Uterus (tissue), 4 donors: ENCODE measurements around the gene BCL11B. TPM values are rescaled to one million over a fixed set of nuclear protein-coding genes. Genes with fewer than 3 reads are reported as not detected.

Experiments
- DNase-seq, 2 donors: peaks; one replicate each; pipeline ENCODE4 v3.0.0-alpha.2; 2019 to 2020
- H3K27ac ChIP-seq, 2 donors: fragments of 200-600 bp; sonication (generic); 1 replicate in 1 of 2; 2 replicates in 1 of 2; pipeline ENCODE4 v1.5.1; 2016 to 2018
- H3K27me3 ChIP-seq, 2 donors: fragments of 200-600 bp; sonication (generic); one replicate each; pipeline ENCODE4 v1.5.1; 2018 to 2019; ENCODE audit warnings: control low read depth in 1 of 2
- H3K36me3 ChIP-seq, 2 donors: fragments of 200-600 bp; sonication (generic); one replicate each; pipeline ENCODE4 v1.5.1; 2019; ENCODE audit warnings: control low read depth in 1 of 2
- H3K4me1 ChIP-seq, 2 donors: fragments of 200-600 bp; sonication (generic); one replicate each; pipeline ENCODE4 v1.5.1; 2018 to 2019; ENCODE audit warnings: control low read depth in 1 of 2
- H3K4me3 ChIP-seq, 2 donors: fragments of 200-600 bp; sonication (generic); 1 replicate in 1 of 2; 2 replicates in 1 of 2; pipeline ENCODE4 v1.5.1; 2018 to 2019; ENCODE audit warnings: mild to moderate bottlenecking in 1 of 2
- H3K9me3 ChIP-seq, 2 donors: fragments of 200-600 bp; sonication (generic); one replicate each; pipeline ENCODE4 v1.5.1; 2019; ENCODE audit warnings: control low read depth in 1 of 2
- POLR2A ChIP-seq, 2 donors: fragments of 450-650 bp; IDR thresholded peaks; one replicate each; pipeline ENCODE4 v1.6.1; 2016; ENCODE audit warnings: antibody characterized with exemption in 2 of 2, mild to moderate bottlenecking in 1 of 2, moderate library complexity in 1 of 2
- intact Hi-C: fragments of 100-400 bp; cut with DNase I; formaldehyde crosslinking; loops from one replicate; pipeline ENCODE4 v1.15.1; 2023; ENCODE audit warnings: low total_unique reads
- total RNA-seq, 4 donors: library from RNA; depleted of rRNA in 3 of 4; stranded (reverse); fragments of >200 nt in 3 of 4; gene quantifications; one replicate each; pipeline versions ENCODE4 v1.1.0 to v1.2.4, GENCODE V29; 2014 to 2023
- TF ChIP-seq, protein P1 (sequence below), 4 experiments: fragments of 200-600 bp in 2 of 4; fragments of 450-650 bp in 2 of 4; sonication (generic) in 2 of 4; IDR thresholded peaks; one replicate each; pipeline ENCODE4 v1.5.1; 2016 to 2019; ENCODE audit warnings: antibody characterized with exemption in 4 of 4, mild to moderate bottlenecking in 2 of 4, moderate library complexity in 1 of 4
- donor health status: DM: yes; HTN: yes; CAD: no.

Gene BCL11B
- total RNA-seq, 4 donors from 2014 or later = 0.29 to 0.55 (median 0.46) TPM; not detected in 1

DNA sequence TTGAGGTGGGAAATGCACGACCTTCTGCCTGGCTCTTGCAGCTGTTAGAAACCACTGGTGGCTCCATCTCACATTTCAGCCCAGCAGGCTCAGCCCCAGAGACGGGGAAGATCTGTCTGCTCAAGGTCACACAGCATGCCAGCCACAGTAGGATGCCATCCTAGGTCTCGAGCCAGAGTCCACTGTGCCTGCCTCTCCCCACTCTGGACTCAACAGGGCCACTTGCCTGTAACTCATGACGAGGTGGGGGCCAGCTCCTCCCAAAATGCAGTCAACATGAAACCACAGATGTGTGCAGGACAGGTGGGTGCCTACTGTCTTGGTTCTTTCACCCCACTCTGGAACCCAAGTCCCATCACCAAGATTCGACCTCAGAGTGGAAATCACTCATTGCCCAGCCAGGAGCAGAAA, 23.2 kb downstream of the BCL11B start:
- intact Hi-C loops = no loop called here
- H3K27me3 ChIP-seq = peaks cover 0 to 25% of the 10 kb centered on the region in 2 donors
- H3K27ac ChIP-seq = no peak overlapping the region
- no peak overlapping the region for H3K4me3 ChIP-seq
- no peak for TF ChIP-seq POLR2A (IDR thresholded peaks at IDR 0.05)
- TF ChIP-seq, protein P1, sequence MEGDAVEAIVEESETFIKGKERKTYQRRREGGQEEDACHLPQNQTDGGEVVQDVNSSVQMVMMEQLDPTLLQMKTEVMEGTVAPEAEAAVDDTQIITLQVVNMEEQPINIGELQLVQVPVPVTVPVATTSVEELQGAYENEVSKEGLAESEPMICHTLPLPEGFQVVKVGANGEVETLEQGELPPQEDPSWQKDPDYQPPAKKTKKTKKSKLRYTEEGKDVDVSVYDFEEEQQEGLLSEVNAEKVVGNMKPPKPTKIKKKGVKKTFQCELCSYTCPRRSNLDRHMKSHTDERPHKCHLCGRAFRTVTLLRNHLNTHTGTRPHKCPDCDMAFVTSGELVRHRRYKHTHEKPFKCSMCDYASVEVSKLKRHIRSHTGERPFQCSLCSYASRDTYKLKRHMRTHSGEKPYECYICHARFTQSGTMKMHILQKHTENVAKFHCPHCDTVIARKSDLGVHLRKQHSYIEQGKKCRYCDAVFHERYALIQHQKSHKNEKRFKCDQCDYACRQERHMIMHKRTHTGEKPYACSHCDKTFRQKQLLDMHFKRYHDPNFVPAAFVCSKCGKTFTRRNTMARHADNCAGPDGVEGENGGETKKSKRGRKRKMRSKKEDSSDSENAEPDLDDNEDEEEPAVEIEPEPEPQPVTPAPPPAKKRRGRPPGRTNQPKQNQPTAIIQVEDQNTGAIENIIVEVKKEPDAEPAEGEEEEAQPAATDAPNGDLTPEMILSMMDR (IDR thresholded peaks at IDR 0.05) = no peak
- DNase-seq = no peak
- no peaks in the 10 kb centered on the region for H3K36me3 ChIP-seq
- H3K4me1 ChIP-seq = no peaks in the 10 kb centered on the region
- H3K9me3 ChIP-seq = no peaks in the 10 kb centered on the region

DNA sequence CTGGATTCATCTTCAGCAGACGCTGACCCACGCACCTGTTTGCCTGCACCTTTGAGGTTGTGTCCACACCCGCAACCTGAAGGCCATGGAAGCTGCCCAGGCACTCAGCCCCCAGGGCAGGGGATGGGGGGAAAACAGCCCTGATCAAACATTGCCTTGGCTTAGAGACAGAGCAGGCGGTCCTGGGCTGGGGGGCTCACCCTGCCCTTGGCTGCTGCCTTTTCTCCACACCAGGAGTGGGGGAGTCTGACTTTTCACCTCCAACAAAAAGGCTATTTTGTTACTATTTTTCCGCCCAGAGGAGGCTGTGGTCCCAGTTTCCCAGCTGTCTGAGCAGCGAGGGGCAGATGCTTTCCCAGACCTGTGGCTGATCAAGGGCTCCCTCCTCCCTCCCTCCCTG, 24.2 kb downstream of the BCL11B start:
- intact Hi-C loops = no loop called here
- no peaks in the 10 kb centered on the region for H3K4me1 ChIP-seq
- H3K27me3 ChIP-seq = peaks cover 0 to 25% of the 10 kb centered on the region in 2 donors
- H3K27ac ChIP-seq = no peak overlapping the region
- no peak overlapping the region for H3K4me3 ChIP-seq
- no peak for TF ChIP-seq POLR2A (IDR thresholded peaks at IDR 0.05)
- TF ChIP-seq, protein P1 (IDR thresholded peaks at IDR 0.05) = no peak
- H3K36me3 ChIP-seq = no peaks in the 10 kb centered on the region
- H3K9me3 ChIP-seq = no peaks in the 10 kb centered on the region
- DNase-seq = no peak

DNA sequence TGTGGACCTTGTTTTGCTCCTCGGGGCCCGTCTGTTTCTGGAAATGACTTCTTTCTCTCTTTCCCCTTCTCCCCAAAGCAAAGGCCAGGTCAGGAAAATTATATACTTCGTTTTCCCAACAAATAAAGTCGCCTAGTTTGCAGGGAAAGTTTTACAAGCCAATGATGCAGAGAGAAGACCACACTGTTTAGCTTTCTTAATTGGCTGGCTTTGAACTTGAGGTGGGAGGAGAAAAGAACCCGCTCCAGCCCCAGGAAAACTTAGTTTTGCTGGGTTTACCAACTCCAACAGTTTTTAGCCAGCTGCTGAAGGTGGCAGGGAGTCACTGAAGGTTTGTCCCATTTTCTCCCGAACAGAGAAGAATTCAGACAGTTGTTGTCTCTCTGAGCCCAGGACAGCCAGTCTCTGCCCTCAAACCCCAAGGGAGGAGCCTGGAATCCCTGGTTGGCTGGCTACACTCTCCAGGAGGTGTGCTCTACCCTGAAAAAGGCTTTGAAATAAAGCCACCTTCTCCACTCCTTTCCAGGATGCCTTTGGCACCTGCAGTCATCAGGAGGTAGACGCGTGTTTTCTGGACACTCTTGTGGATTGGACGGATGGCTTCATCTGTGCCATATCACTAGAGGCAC, 24.8 kb downstream of the BCL11B start:
- Histone ChIP-seq H3K27ac (no peak overlapping the region), H3K4me3 (no peak overlapping the region), H3K4me1 (no peaks in the 10 kb centered on the region), H3K27me3 (peaks cover 0 to 25% of the 10 kb centered on the region in 2 donors), H3K9me3 (no peaks in the 10 kb centered on the region), H3K36me3 (no peaks in the 10 kb centered on the region)
- no peak for DNase-seq
- TF ChIP-seq, protein P1 (IDR thresholded peaks at IDR 0.05) = no peak
- TF ChIP-seq POLR2A (IDR thresholded peaks at IDR 0.05) = no peak
- intact Hi-C loops = no loop called here

GRCh38 chr14:99246536-99247097, 25.4 kb downstream of the BCL11B start:
- no peak for TF ChIP-seq POLR2A (IDR thresholded peaks at IDR 0.05)
- TF ChIP-seq, protein P1 (IDR thresholded peaks at IDR 0.05) = no peak
- H3K4me3 ChIP-seq = no peak overlapping the region
- no peaks in the 10 kb centered on the region for H3K9me3 ChIP-seq
- no peaks in the 10 kb centered on the region for H3K36me3 ChIP-seq
- no peaks in the 10 kb centered on the region for H3K4me1 ChIP-seq
- intact Hi-C loops = no loop called here
- no peak overlapping the region for H3K27ac ChIP-seq
- DNase-seq = no peak
- H3K27me3 ChIP-seq = peaks cover 0 to 25% of the 10 kb centered on the region in 2 donors
